Left lobe of liver (tissue), 1 donor: ENCODE data around the gene PSG2. TPM values are rescaled to one million over a fixed set of nuclear protein-coding genes. Genes with fewer than 3 reads are reported as not detected.

Source experiments
- total RNA-seq: library from RNA; stranded (reverse); gene quantifications from one replicate; pipeline ENCODE4 v1.2.1, GENCODE V29; 2021
- donor health status: DM: no; HTN: yes; CAD: no.

The PSG2 gene
- total RNA-seq, 1 donor from 2014 or later, result not detected

Other genes with a start within 250 kb of the PSG2 start
- not detected for gene PSG1, start 203.0 kb downstream of the PSG2 start, total RNA-seq
- gene PSG6, start 164.8 kb downstream of the PSG2 start, total RNA-seq, result not detected
- gene PSG7, start 145.5 kb downstream of the PSG2 start, total RNA-seq, result not detected
- gene PSG11, start 56.2 kb downstream of the PSG2 start, total RNA-seq, result not detected
- gene PSG5, start 103.8 kb upstream of the PSG2 start, total RNA-seq, result not detected
- gene PSG4, start 122.9 kb upstream of the PSG2 start, total RNA-seq, result not detected
- not detected for gene PSG9, start 186.8 kb upstream of the PSG2 start, total RNA-seq